Smooth muscle cell (in vitro differentiated cells): Measurements from ENCODE around the gene ISG20. TPM values are rescaled to one million over a fixed set of nuclear protein-coding genes. Genes with fewer than 3 reads are reported as not detected.
A peak's percentile ranks its signal among the peaks of the same experiment; 100 is the strongest.

Experiments used
- DNase-seq: peaks from one replicate; lab custom pipeline; 2025; ENCODE audit not compliant: unreplicated experiment; lab: John Stamatoyannopoulos, UW
- H2AFZ ChIP-seq: fragments of 200-600 bp; sonication (generic); 2 replicates; pipeline ENCODE4 v1.6.0; 2016; ENCODE audit warnings: antibody characterized with exemption, low read depth, mild to moderate bottlenecking
- H3F3A ChIP-seq: fragments of 200-600 bp; sonication (generic); 2 replicates; pipeline ENCODE4 v1.6.0; 2017; ENCODE audit warnings: antibody characterized with exemption, low read depth
- H3K27ac ChIP-seq: fragments of 200-600 bp; sonication (generic); 2 replicates; pipeline ENCODE4 v1.5.1; 2016; ENCODE audit warnings: low read depth, mild to moderate bottlenecking
- H3K27me3 ChIP-seq: fragments of 200-600 bp; sonication (generic); 2 replicates; pipeline ENCODE4 v1.6.1; 2016; ENCODE audit warnings: low read depth, mild to moderate bottlenecking
- H3K36me3 ChIP-seq: fragments of 200-600 bp; sonication (generic); 2 replicates; pipeline ENCODE4 v1.5.1; 2016; ENCODE audit warnings: low read depth
- H3K4me1 ChIP-seq: fragments of 200-600 bp; sonication (generic); 2 replicates; pipeline ENCODE4 v1.5.1; 2016; ENCODE audit warnings: low read depth
- H3K4me2 ChIP-seq: fragments of 200-600 bp; sonication (generic); 2 replicates; pipeline ENCODE4 v1.6.0; 2016; ENCODE audit warnings: mild to moderate bottlenecking
- H3K4me3 ChIP-seq: fragments of 200-600 bp; sonication (generic); 2 replicates; pipeline ENCODE4 v1.5.1; 2016; ENCODE audit warnings: mild to moderate bottlenecking
- H3K79me2 ChIP-seq: fragments of 200-600 bp; sonication (generic); 2 replicates; pipeline ENCODE4 v1.6.0; 2016; ENCODE audit warnings: low read depth, mild to moderate bottlenecking
- H3K9ac ChIP-seq: fragments of 200-600 bp; sonication (generic); 2 replicates; pipeline ENCODE4 v1.6.0; 2016; ENCODE audit warnings: low read depth
- H3K9me3 ChIP-seq: fragments of 200-600 bp; sonication (generic); replicated peaks from 2 replicates; pipeline ENCODE4 v1.5.1; 2016; ENCODE audit warnings: low read depth
- H4K20me1 ChIP-seq: fragments of 200-600 bp; sonication (generic); 2 replicates; pipeline ENCODE4 v1.6.0; 2016; ENCODE audit warnings: low read depth
- CTCF ChIP-seq: fragments of 200-600 bp; sonication (generic); IDR thresholded peaks from 2 replicates; pipeline ENCODE4 v1.5.1; 2017; ENCODE audit warnings: borderline replicate concordance, mild to moderate bottlenecking, antibody characterized with exemption; ENCODE audit not compliant: insufficient read depth, poor library complexity, severe bottlenecking
- WGBS: methylation state at CpG from one replicate; pipeline ENCODE4 v1.1.7; 2016; ENCODE audit warnings: low lambda C conversion rate; 5-methylcytosine and 5-hydroxymethylcytosine counted together
- polyA plus RNA-seq: library from polyadenylated mRNA; unstranded; fragments of >200 nt; fragmentation: Nextera tagmentation; extraction: Ambion mirVana; gene quantifications from 2 replicates; pipeline ENCODE4 v1.2.1, GENCODE V29; 2016
- total RNA-seq: library from RNA; depleted of rRNA; stranded (reverse); fragments of >200 nt; gene quantifications from 2 replicates; pipeline ENCODE4 v1.2.3, GENCODE V29; 2014

ISG20 gene
- total and polyA plus RNA-seq, 2 experiments from 2014 or later, result 0.81 to 1.1 TPM

- Histone ChIP-seq H2AFZ (no peak overlapping the region), H3K4me3 (no peak overlapping the region), H3K4me1 (no peaks in the 10 kb centered on the region), H3K79me2 (no peaks in the 10 kb centered on the region), H3K36me3 (no peaks in the 10 kb centered on the region), H3K9me3 (no peaks in the 10 kb centered on the region), H3K27me3 (no peaks in the 10 kb centered on the region), H3K27ac (no peak overlapping the region), H3K4me2 (no peak overlapping the region), H3K9ac (no peak overlapping the region), H4K20me1 (no peaks in the 10 kb centered on the region), H3F3A (no peaks in the 10 kb centered on the region)
- no peak for DNase-seq
- TF ChIP-seq CTCF, result no peak
- WGBS, result 84% methylated on average over 10 of the region's 10 CpGs
Observed at GRCh38 chr15:88656760-88657221, 18.0 kb downstream of the ISG20 start.

- Histone ChIP-seq H3K4me2 (no peak overlapping the region), H3K9ac (no peak overlapping the region), H2AFZ (no peak overlapping the region), H3K9me3 (no peaks in the 10 kb centered on the region), H4K20me1 (no peaks in the 10 kb centered on the region), H3K4me3 (no peak overlapping the region), H3K4me1 (no peaks in the 10 kb centered on the region), H3K36me3 (no peaks in the 10 kb centered on the region), H3K27me3 (no peaks in the 10 kb centered on the region), H3F3A (no peaks in the 10 kb centered on the region), H3K79me2 (no peaks in the 10 kb centered on the region), H3K27ac (no peak overlapping the region)
- peak; percentile 66 for TF ChIP-seq CTCF
- 43% methylated on average over 13 of the region's 13 CpGs for WGBS
- no peak for DNase-seq
Observed at GRCh38 chr15:88657326-88658069, 18.7 kb downstream of the ISG20 start.

DNA sequence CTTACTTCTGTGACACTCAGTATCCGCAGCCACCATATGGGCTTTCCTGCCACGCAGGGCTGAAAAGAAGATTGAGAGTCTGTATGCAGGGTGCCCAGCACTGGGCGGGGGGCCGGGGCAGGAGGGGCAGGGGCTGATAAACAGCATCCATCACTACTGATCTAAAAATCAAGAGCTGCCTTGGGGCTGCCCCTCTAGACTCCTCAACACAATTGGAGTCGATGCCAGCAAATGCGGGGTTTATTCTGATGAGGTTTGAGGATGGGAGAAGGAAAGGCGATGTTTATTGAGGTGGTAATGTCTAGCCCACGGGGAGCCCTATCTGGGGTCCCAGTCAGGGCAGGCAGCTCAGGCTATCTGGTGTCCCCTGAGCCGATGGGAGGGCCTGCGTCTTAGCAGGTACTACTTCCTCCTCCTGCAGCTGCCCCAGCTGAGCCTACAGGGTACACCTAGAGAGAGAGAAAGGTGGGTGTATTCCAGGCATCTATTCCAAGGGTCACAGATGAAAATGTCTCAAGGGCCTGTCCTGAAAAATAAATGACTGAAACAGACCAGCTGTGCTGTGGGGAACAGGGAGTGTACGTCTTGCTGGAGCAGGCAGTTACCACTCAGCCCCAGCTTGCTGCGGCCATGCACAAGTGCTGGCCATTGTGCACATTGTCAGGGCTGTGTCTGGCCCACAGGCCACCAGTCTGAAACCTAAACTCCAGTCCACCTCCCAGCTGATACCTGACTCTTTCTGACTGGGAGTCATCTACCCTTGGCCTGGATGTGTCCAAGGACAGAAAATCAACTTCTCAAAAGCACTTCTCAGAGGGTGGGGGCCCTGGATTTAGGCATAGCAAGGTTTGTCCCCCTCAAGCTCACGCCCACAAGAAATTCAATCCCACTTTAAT is 19.5 kb downstream of the ISG20 start:
- H3K36me3 ChIP-seq, result no peaks in the 10 kb centered on the region
- H3K27ac ChIP-seq, result no peak overlapping the region
- H2AFZ ChIP-seq, result no peak overlapping the region
- H3K4me3 ChIP-seq, result no peak overlapping the region
- H3K9ac ChIP-seq, result no peak overlapping the region
- H3K9me3 ChIP-seq, result no peaks in the 10 kb centered on the region
- 86% methylated on average over 13 of the region's 13 CpGs for WGBS
- H4K20me1 ChIP-seq, result no peaks in the 10 kb centered on the region
- no peaks in the 10 kb centered on the region for H3K4me1 ChIP-seq
- TF ChIP-seq CTCF, result no peak
- no peak for DNase-seq
- no peaks in the 10 kb centered on the region for H3K27me3 ChIP-seq
- H3K4me2 ChIP-seq, result no peak overlapping the region
- no peaks in the 10 kb centered on the region for H3K79me2 ChIP-seq
- no peaks in the 10 kb centered on the region for H3F3A ChIP-seq
